Mesothelial cell of epicardium (in vitro differentiated cells): ENCODE results near the gene MAML1. TPM values are rescaled to one million over a fixed set of nuclear protein-coding genes. Genes with fewer than 3 reads are reported as not detected.

Source experiments
- DNase-seq, 2 experiments: peaks; one replicate each; pipeline ENCODE4 v3.0.0; 2021; ENCODE audit warnings: low spot score in 2 of 2; ENCODE audit not compliant: unreplicated experiment in 2 of 2
- H3K27ac Mint-ChIP-seq: 2 replicates; pipeline ENCODE4 v1.8.0; 2021; ENCODE audit warnings: mixed read lengths
- H3K27me3 Mint-ChIP-seq: 2 replicates; pipeline ENCODE4 v1.8.0; 2021; ENCODE audit warnings: low read depth, mixed read lengths
- H3K36me3 Mint-ChIP-seq: 2 replicates; pipeline ENCODE4 v1.8.0; 2021; ENCODE audit warnings: mixed read lengths
- H3K4me1 Mint-ChIP-seq: 2 replicates; pipeline ENCODE4 v1.8.0; 2021; ENCODE audit warnings: mixed read lengths
- H3K4me3 Mint-ChIP-seq: 2 replicates; pipeline ENCODE4 v1.8.0; 2021; ENCODE audit warnings: mild to moderate bottlenecking, moderate library complexity, mixed read lengths
- H3K9me3 Mint-ChIP-seq: 2 replicates; pipeline ENCODE4 v1.8.0; 2021; ENCODE audit warnings: mixed read lengths
- CTCF ChIP-seq: fragments of 200-600 bp; sonication (generic); IDR thresholded peaks from one replicate; pipeline ENCODE4 v1.5.0; 2021; ENCODE audit warnings: antibody characterized with exemption; ENCODE audit not compliant: unreplicated experiment
- total RNA-seq: library from RNA; stranded (reverse); gene quantifications from 3 replicates; pipeline ENCODE4 v1.2.1, GENCODE V29; 2021

The MAML1 gene
- total RNA-seq, 1 donor from 2014 or later = 49.6 TPM

DNA sequence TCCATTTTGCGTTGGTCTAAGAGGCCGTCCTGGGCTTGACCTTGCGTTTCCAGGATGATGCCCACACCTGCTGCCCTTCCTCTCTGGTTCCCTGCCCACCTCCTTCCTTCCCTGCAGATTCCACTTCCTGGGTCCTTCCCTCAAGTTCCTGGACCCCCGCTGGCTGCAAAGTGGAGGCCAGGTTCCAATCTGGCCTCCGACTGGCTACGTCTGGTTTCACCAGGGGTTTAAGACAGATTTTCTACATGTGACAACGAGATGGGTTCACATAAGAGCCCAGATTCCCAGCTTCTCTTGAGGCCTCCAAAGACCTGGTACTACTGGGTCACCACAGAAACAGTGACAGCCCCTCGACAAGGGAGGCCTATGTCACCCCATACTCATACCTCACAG lies 71.9 kb downstream of the MAML1 start:
- Mint-ChIP-seq H3K27me3 (no peaks in the 10 kb centered on the region), H3K4me1 (peaks cover 29% of the 10 kb centered on the region), H3K9me3 (no peaks in the 10 kb centered on the region), H3K36me3 (peaks cover 6% of the 10 kb centered on the region), H3K27ac (no peak overlapping the region), H3K4me3 (peak overlapping the region; percentile 83)
- DNase-seq = no peak
- no peak for TF ChIP-seq CTCF

DNA sequence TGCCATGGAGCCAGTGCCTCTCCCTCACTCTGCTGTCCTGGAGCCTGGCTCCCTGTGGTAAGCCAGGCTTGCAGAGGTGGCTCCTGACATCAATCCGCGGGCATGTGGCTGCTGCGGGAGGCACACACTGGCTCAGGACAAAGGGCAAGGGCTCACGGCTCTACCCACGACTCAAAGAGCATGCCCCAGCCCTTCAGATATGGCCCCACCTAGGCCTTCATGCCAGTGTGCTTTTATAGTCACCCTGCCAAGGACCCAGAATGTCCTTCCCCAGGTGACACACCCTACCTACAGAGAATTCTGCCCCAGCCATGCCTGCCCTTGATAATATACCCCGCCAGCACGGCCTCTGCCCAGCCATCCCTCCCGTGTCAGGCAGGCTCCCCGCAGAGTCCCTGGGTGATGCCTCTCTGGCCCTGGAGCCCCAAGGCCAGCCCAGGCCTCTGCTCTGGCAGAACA lies 72.5 kb downstream of the MAML1 start:
- DNase-seq = no peak
- Mint-ChIP-seq H3K27me3 (no peaks in the 10 kb centered on the region), H3K27ac (peak overlapping the region; percentile 88), H3K4me1 (peaks cover 29% of the 10 kb centered on the region), H3K4me3 (peak overlapping the region; percentile 83), H3K9me3 (no peaks in the 10 kb centered on the region), H3K36me3 (peaks cover 4% of the 10 kb centered on the region)
- no peak for TF ChIP-seq CTCF

- Mint-ChIP-seq H3K27me3 (no peaks in the 10 kb centered on the region), H3K4me3 (peak overlapping the region; percentile 83), H3K36me3 (peaks cover 4% of the 10 kb centered on the region), H3K4me1 (peaks cover 29% of the 10 kb centered on the region), H3K27ac (peak overlapping the region; percentile 88), H3K9me3 (no peaks in the 10 kb centered on the region)
- DNase-seq = no peak
- TF ChIP-seq CTCF = no peak
Measured at GRCh38 chr5:179805529-179806249, 73.1 kb downstream of the MAML1 start.

- Mint-ChIP-seq H3K9me3 (no peaks in the 10 kb centered on the region), H3K4me1 (peaks cover 29% of the 10 kb centered on the region), H3K27me3 (no peaks in the 10 kb centered on the region), H3K4me3 (peak within 1 kb of the TSS; percentile 73), H3K36me3 (peaks cover 4% of the 10 kb centered on the region), H3K27ac (no peak within 1 kb of the TSS)
- peak in 1 of 2 experiments; percentile 67 for DNase-seq
- TF ChIP-seq CTCF = no peak
Measured at GRCh38 chr5:179806250-179807048, 73.8 kb downstream of the MAML1 start, which contains the start of gene MGAT4B. TSS of gene MGAT4B (minus strand) at chr5:179806866. CDS start at chr5:179806583, 283 bp downstream.

DNA sequence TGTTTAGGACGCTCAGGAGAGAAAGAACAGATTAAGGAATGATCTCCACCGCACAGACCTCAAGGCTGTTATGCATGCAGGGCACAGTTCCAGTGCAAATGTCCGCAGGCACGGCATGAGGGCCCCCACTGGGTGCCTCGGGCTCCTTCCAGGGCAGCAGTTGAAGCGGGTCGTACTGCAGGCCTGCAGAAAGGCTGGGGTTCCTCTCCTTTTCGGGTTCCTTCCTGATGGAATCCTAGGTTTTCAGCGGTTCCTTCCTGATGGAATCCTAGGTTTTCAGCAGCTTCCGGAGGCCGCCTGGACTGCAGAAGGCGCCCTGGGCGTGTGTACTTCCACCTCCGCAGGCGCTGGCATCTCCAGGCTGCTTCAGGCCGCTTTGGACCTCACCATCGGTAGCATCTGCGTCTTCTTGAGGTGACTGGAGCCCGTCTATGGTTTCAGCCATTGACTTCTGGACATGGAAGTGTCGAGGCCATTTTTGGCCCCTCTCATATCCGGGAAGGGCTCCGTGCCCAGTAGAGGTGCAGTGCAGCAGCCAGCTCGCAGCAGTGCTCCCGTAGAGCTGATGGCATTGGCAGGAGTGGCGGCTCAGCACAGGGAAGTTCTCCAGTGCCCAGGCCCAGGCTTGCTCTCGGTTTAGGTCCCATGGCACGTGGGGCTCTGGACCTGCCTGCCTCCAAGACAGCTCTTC lies 79.7 kb downstream of the MAML1 start:
- H3K36me3 Mint-ChIP-seq = peaks cover 13% of the 10 kb centered on the region
- H3K4me1 Mint-ChIP-seq = no peaks in the 10 kb centered on the region
- DNase-seq = no peak
- H3K4me3 Mint-ChIP-seq = no peak overlapping the region
- no peak overlapping the region for H3K27ac Mint-ChIP-seq
- no peaks in the 10 kb centered on the region for H3K27me3 Mint-ChIP-seq
- TF ChIP-seq CTCF = no peak
- no peaks in the 10 kb centered on the region for H3K9me3 Mint-ChIP-seq
